Astrocyte (in vitro differentiated cells and primary cell): ENCODE results near the gene TTLL5.

Source experiments
- CTCF ChIP-seq: IDR thresholded peaks from 2 replicates; pipeline ENCODE4 v1.5.1; 2011; ENCODE audit warnings: low read depth, mild to moderate bottlenecking, inconsistent platforms, low read length, moderate library complexity; ENCODE audit not compliant: insufficient read depth
- EZH2 ChIP-seq: IDR thresholded peaks from 2 replicates; pipeline ENCODE4 v1.6.1; 2012; ENCODE audit warnings: mild to moderate bottlenecking, low read length, inconsistent platforms; ENCODE audit not compliant: insufficient read depth

GRCh38 chr14:75720842-75721498 lies 59.9 kb downstream of the TTLL5 start:
- no peak for TF ChIP-seq CTCF
- no peak for TF ChIP-seq EZH2
